IMR-90 (cell line): ENCODE data around the gene SPTLC1.

ENCODE experiments used
- MAZ ChIP-seq: IDR thresholded peaks from 2 replicates; pipeline ENCODE4 v1.6.1; 2012; ENCODE audit warnings: low read depth, mild to moderate bottlenecking, low read length, improper control_type of control experiment, moderate library complexity, borderline replicate concordance
- TF ChIP-seq, protein P1 (sequence below): fragments of 150-350 bp; IDR thresholded peaks from 2 replicates; pipeline ENCODE4 v1.6.1; 2016; ENCODE audit warnings: low read depth, mild to moderate bottlenecking, low read length, moderate library complexity, borderline replicate concordance
- TF ChIP-seq, protein P2 (sequence below): conservative IDR thresholded peaks from 2 replicates; pipeline ENCODE4 v1.5.1; 2012; ENCODE audit warnings: mild to moderate bottlenecking, low read depth, low read length, improper control_type of control experiment

DNA sequence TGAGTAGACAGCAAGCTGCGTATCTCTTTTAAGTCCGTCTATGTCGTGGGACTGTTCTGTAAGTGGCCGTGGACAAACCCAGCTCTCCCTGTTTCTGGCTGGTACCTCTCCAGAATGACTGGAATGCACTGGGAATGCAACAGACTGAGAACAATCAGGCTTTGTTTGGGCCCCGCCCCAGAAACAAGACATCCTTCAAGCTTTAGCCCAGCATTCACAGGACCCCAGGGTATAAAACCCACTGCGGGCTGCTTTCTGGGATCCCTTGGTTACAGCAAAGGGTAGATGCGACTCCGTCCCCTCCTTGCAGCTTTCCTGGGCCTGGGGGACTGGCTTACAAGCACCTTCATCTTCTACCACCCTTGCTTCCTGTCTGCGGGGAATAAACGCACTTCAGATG lies 45.6 kb upstream of the SPTLC1 start:
- TF ChIP-seq, protein P1, sequence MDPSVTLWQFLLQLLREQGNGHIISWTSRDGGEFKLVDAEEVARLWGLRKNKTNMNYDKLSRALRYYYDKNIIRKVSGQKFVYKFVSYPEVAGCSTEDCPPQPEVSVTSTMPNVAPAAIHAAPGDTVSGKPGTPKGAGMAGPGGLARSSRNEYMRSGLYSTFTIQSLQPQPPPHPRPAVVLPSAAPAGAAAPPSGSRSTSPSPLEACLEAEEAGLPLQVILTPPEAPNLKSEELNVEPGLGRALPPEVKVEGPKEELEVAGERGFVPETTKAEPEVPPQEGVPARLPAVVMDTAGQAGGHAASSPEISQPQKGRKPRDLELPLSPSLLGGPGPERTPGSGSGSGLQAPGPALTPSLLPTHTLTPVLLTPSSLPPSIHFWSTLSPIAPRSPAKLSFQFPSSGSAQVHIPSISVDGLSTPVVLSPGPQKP = no peak
- no peak for TF ChIP-seq MAZ
- TF ChIP-seq, protein P2, sequence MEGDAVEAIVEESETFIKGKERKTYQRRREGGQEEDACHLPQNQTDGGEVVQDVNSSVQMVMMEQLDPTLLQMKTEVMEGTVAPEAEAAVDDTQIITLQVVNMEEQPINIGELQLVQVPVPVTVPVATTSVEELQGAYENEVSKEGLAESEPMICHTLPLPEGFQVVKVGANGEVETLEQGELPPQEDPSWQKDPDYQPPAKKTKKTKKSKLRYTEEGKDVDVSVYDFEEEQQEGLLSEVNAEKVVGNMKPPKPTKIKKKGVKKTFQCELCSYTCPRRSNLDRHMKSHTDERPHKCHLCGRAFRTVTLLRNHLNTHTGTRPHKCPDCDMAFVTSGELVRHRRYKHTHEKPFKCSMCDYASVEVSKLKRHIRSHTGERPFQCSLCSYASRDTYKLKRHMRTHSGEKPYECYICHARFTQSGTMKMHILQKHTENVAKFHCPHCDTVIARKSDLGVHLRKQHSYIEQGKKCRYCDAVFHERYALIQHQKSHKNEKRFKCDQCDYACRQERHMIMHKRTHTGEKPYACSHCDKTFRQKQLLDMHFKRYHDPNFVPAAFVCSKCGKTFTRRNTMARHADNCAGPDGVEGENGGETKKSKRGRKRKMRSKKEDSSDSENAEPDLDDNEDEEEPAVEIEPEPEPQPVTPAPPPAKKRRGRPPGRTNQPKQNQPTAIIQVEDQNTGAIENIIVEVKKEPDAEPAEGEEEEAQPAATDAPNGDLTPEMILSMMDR = no peak
